Neural crest cell (in vitro differentiated cells): ENCODE data around the gene PDCD6IP. TPM values are rescaled to one million over a fixed set of nuclear protein-coding genes. Genes with fewer than 3 reads are reported as not detected.

ENCODE experiments used
- DNase-seq: peaks from one replicate; pipeline ENCODE4 v3.0.0; 2021; ENCODE audit warnings: low read depth, mixed read lengths, low spot score
- H3K27ac Mint-ChIP-seq: one replicate; pipeline ENCODE4 v1.8.0; 2021; ENCODE audit warnings: mild to moderate bottlenecking, mixed read lengths; ENCODE audit not compliant: unreplicated experiment
- H3K27me3 Mint-ChIP-seq: 2 replicates; pipeline ENCODE4 v1.8.0; 2021; ENCODE audit warnings: low read depth, mild to moderate bottlenecking, mixed read lengths
- H3K36me3 Mint-ChIP-seq: 2 replicates; pipeline ENCODE4 v1.8.0; 2021; ENCODE audit warnings: low read depth, mild to moderate bottlenecking, mixed read lengths
- H3K4me1 Mint-ChIP-seq: 2 replicates; pipeline ENCODE4 v1.8.0; 2021; ENCODE audit warnings: mixed read lengths
- H3K4me3 Mint-ChIP-seq: one replicate; pipeline ENCODE4 v1.8.0; 2021; ENCODE audit warnings: mild to moderate bottlenecking, mixed read lengths
- H3K9me3 Mint-ChIP-seq: 2 replicates; pipeline ENCODE4 v1.8.0; 2021; ENCODE audit warnings: mixed read lengths
- CTCF ChIP-seq: fragments of 200-600 bp; sonication (generic); conservative IDR thresholded peaks from 2 replicates; pipeline ENCODE4 v1.5.0; 2021; ENCODE audit warnings: antibody characterized with exemption, mild to moderate bottlenecking
- total RNA-seq: library from RNA; stranded (reverse); gene quantifications from 2 replicates; pipeline ENCODE4 v1.2.1, GENCODE V29; 2021

The PDCD6IP gene
- total RNA-seq, 1 donor from 2014 or later, result 150 TPM

GRCh38 chr3:33881156-33882064, 83.0 kb downstream of the PDCD6IP start:
- no peak for TF ChIP-seq CTCF
- peaks cover 11% of the 10 kb centered on the region for H3K4me1 Mint-ChIP-seq
- H3K27ac Mint-ChIP-seq, result peak overlapping the region; percentile 24
- no peaks in the 10 kb centered on the region for H3K36me3 Mint-ChIP-seq
- DNase-seq, result no peak
- H3K9me3 Mint-ChIP-seq, result peaks cover 4% of the 10 kb centered on the region
- no peaks in the 10 kb centered on the region for H3K27me3 Mint-ChIP-seq
- no peak overlapping the region for H3K4me3 Mint-ChIP-seq

GRCh38 chr3:33882296-33882695, 83.9 kb downstream of the PDCD6IP start:
- no peaks in the 10 kb centered on the region for H3K27me3 Mint-ChIP-seq
- peak overlapping the region; percentile 24 for H3K27ac Mint-ChIP-seq
- no peak overlapping the region for H3K4me3 Mint-ChIP-seq
- H3K9me3 Mint-ChIP-seq, result peaks cover 4% of the 10 kb centered on the region
- no peak for DNase-seq
- H3K4me1 Mint-ChIP-seq, result peaks cover 11% of the 10 kb centered on the region
- no peaks in the 10 kb centered on the region for H3K36me3 Mint-ChIP-seq
- no peak for TF ChIP-seq CTCF

GRCh38 chr3:33883538-33883950, 85.1 kb downstream of the PDCD6IP start:
- H3K9me3 Mint-ChIP-seq, result no peaks in the 10 kb centered on the region
- peak; percentile 50 for DNase-seq
- H3K36me3 Mint-ChIP-seq, result no peaks in the 10 kb centered on the region
- H3K27ac Mint-ChIP-seq, result peak overlapping the region; percentile 16
- no peaks in the 10 kb centered on the region for H3K27me3 Mint-ChIP-seq
- peaks cover 11% of the 10 kb centered on the region for H3K4me1 Mint-ChIP-seq
- TF ChIP-seq CTCF, result peak; percentile 95
- peak overlapping the region; percentile 75 for H3K4me3 Mint-ChIP-seq

- H3K27me3 Mint-ChIP-seq, result no peaks in the 10 kb centered on the region
- H3K36me3 Mint-ChIP-seq, result no peaks in the 10 kb centered on the region
- H3K27ac Mint-ChIP-seq, result peak overlapping the region; percentile 16
- no peaks in the 10 kb centered on the region for H3K9me3 Mint-ChIP-seq
- peak; percentile 21 for TF ChIP-seq CTCF
- no peak for DNase-seq
- H3K4me1 Mint-ChIP-seq, result peaks cover 11% of the 10 kb centered on the region
- H3K4me3 Mint-ChIP-seq, result peak overlapping the region; percentile 75
Observed at GRCh38 chr3:33883951-33884561, 85.6 kb downstream of the PDCD6IP start.

- Mint-ChIP-seq H3K27ac (no peak overlapping the region), H3K9me3 (peaks cover 5% of the 10 kb centered on the region), H3K4me1 (peaks cover 11% of the 10 kb centered on the region), H3K36me3 (no peaks in the 10 kb centered on the region), H3K4me3 (no peak overlapping the region), H3K27me3 (no peaks in the 10 kb centered on the region)
- TF ChIP-seq CTCF, result no peak
- no peak for DNase-seq
Observed at GRCh38 chr3:33884701-33885100, 86.3 kb downstream of the PDCD6IP start.
